K562 (cell line): Measurements from ENCODE around the gene LNX2. TPM values are rescaled to one million over a fixed set of nuclear protein-coding genes. Genes with fewer than 3 reads are reported as not detected.

Source experiments
- ATAC-seq: fragments of 200-7000 bp; cut with Tn5 transposase; 3 replicates; pipeline ENCODE4 v1.9.1; 2020; ENCODE audit warnings: moderate library complexity
- BruUV-seq: library from RNA; stranded (reverse); fragments of 400-500 nt; replicated peaks from 2 replicates; lab custom pipeline; 2021; lab: Mats Ljungman, UMichigan
- CTCF ChIA-PET: fragments of 300-600 bp; formaldehyde crosslinking; extraction: SDS; loops from one replicate; lab custom pipeline; 2021; ENCODE audit warnings: low intra/inter-chr PET ratio; lab: Yijun Ruan, JAX
- POLR2A ChIA-PET: fragments of 300-600, 350-650 bp; sonication (Branson Sonifier 250); formaldehyde crosslinking; extraction: SDS; loops from one replicate; lab custom pipeline; 2021; ENCODE audit warnings: antibody characterized with exemption, inconsistent platforms; lab: Yijun Ruan, JAX
- DNase-seq, 4 experiments: peaks; one replicate each; pipeline versions ENCODE4 v3.0.0 to v3.0.0-alpha.2; 2011 to 2018; ENCODE audit warnings: low spot score in 3 of 4, mixed read lengths in 3 of 4; ENCODE audit errors: extremely low read depth in 1 of 4
- FAIRE-seq: peaks from 2 replicates; lab custom pipeline; 2011; peaks lifted over from hg19 to GRCh38; lab: Jason Lieb, UNC
- H2AFZ ChIP-seq: 2 replicates; pipeline ENCODE4 v1.6.0; 2011; ENCODE audit warnings: low read depth, low read length, control low read depth, inconsistent platforms
- H3K27ac ChIP-seq: fragments of 200-600 bp; 3 replicates; pipeline ENCODE4 v1.8.0; 2011; ENCODE audit warnings: low read depth, mild to moderate bottlenecking, control low read depth, inconsistent platforms, low read length, moderate library complexity, mixed read lengths; ENCODE audit errors: extremely low read depth
- H3K27me3 ChIP-seq, 2 experiments: fragments of 300-600 bp in 1 of 2; 2 replicates in 1 of 2; 3 replicates in 1 of 2; pipeline versions ENCODE4 v1.6.0 to v1.8.0; 2011; ENCODE audit warnings: inconsistent platforms in 2 of 2, low read length in 2 of 2, mild to moderate bottlenecking in 1 of 2, mixed read lengths in 1 of 2, moderate library complexity in 1 of 2; ENCODE audit not compliant: control insufficient read depth in 2 of 2, insufficient read depth in 2 of 2
- H3K36me3 ChIP-seq: fragments of 300-600 bp; 3 replicates; pipeline ENCODE4 v1.8.0; 2011; ENCODE audit warnings: mild to moderate bottlenecking, low read length, inconsistent platforms; ENCODE audit not compliant: control insufficient read depth, insufficient read depth
- H3K4me1 ChIP-seq, 2 experiments: fragments of 200-600 bp in 1 of 2; replicated peaks in 1 of 2; 2 replicates in 1 of 2; 3 replicates in 1 of 2; pipeline versions ENCODE4 v1.5.1 to v1.8.0; 2011; ENCODE audit warnings: inconsistent platforms in 2 of 2, low read length in 2 of 2, mild to moderate bottlenecking in 1 of 2, mixed read lengths in 1 of 2, moderate library complexity in 1 of 2; ENCODE audit not compliant: control insufficient read depth in 2 of 2, insufficient read depth in 2 of 2
- H3K4me2 ChIP-seq: 2 replicates; pipeline ENCODE4 v1.6.1; 2011; ENCODE audit warnings: low read length, control low read depth, inconsistent platforms, mixed read lengths; ENCODE audit not compliant: insufficient read depth
- H3K4me3 ChIP-seq: fragments of 200-600 bp; sonication (generic), shearing (Covaris generic); 2 replicates; pipeline ENCODE4 v1.5.1; 2016; ENCODE audit warnings: control low read depth, inconsistent platforms
- H3K79me2 ChIP-seq: fragments of 200-600 bp; 3 replicates; pipeline ENCODE4 v1.8.0; 2011; ENCODE audit warnings: low read length, inconsistent platforms; ENCODE audit not compliant: control insufficient read depth, insufficient read depth
- H3K9ac ChIP-seq, 2 experiments: 2 replicates each; pipeline versions ENCODE4 v1.6.0 to v1.6.1; 2011; ENCODE audit warnings: low read depth in 2 of 2, low read length in 2 of 2, control low read depth in 1 of 2, inconsistent platforms in 1 of 2, mild to moderate bottlenecking in 1 of 2, mixed read lengths in 1 of 2; ENCODE audit not compliant: insufficient read depth in 1 of 2
- H3K9me1 ChIP-seq: one replicate; pipeline ENCODE4 v1.6.0; 2011; ENCODE audit warnings: inconsistent platforms, mild to moderate bottlenecking, low read length, moderate library complexity; ENCODE audit not compliant: control insufficient read depth, insufficient read depth
- H3K9me3 ChIP-seq: replicated peaks from 2 replicates; pipeline ENCODE4 v1.5.1; 2011; ENCODE audit warnings: low read depth, low read length, inconsistent platforms; ENCODE audit not compliant: control insufficient read depth, insufficient read depth
- H4K20me1 ChIP-seq: replicated peaks from 2 replicates; pipeline ENCODE4 v1.6.1; 2011; ENCODE audit warnings: low read length, inconsistent platforms, mixed read lengths; ENCODE audit not compliant: control insufficient read depth, insufficient read depth
- ARID1B ChIP-seq: fragments of 450-650 bp; IDR thresholded peaks from 2 replicates; pipeline ENCODE4 v1.6.1; 2016; ENCODE audit warnings: antibody characterized with exemption, mild to moderate bottlenecking, inconsistent platforms
- CLOCK ChIP-seq: fragments of 250-450 bp; sonication (Bioruptor Pico); IDR thresholded peaks from 2 replicates; pipeline ENCODE4 v1.4.0; 2020; ENCODE audit warnings: mild to moderate bottlenecking, moderate library complexity, borderline replicate concordance
- FOXO4 ChIP-seq: fragments of 450-650 bp; formaldehyde crosslinking; IDR thresholded peaks from 2 replicates; pipeline ENCODE4 v1.4.0; 2020; ENCODE audit warnings: mild to moderate bottlenecking, moderate library complexity
- GTF2A2 ChIP-seq: IDR thresholded peaks from 2 replicates; pipeline ENCODE4 v1.6.1; 2016; ENCODE audit warnings: mild to moderate bottlenecking, missing genetic modification characterization, missing compliant biosample characterization
- MCM3 ChIP-seq: fragments of 450-650 bp; IDR thresholded peaks from 2 replicates; pipeline ENCODE4 v1.6.1; 2016
- SMAD4 ChIP-seq: fragments of 250-450 bp; sonication (Bioruptor Pico); conservative IDR thresholded peaks from 2 replicates; pipeline ENCODE4 v1.8.0; 2021; ENCODE audit warnings: inconsistent platforms, mild to moderate bottlenecking, moderate library complexity
- SP1 ChIP-seq: sonication (generic); formaldehyde crosslinking; IDR thresholded peaks from 2 replicates; pipeline ENCODE4 v1.8.1; 2022; ENCODE audit warnings: mild to moderate bottlenecking, missing genetic modification reagents
- SREBF2 ChIP-seq: sonication (generic); formaldehyde crosslinking; IDR thresholded peaks from 2 replicates; pipeline ENCODE4 v1.4.0; 2020; ENCODE audit warnings: mild to moderate bottlenecking, missing genetic modification reagents
- ZBTB49 ChIP-seq: sonication (generic); formaldehyde crosslinking; IDR thresholded peaks from 2 replicates; pipeline ENCODE4 v1.8.0; 2022; ENCODE audit warnings: missing genetic modification reagents, mild to moderate bottlenecking, borderline replicate concordance
- ZHX1 ChIP-seq: fragments of 150-350 bp; conservative IDR thresholded peaks from 2 replicates; pipeline ENCODE4 v1.6.1; 2014; ENCODE audit warnings: low read length
- ZNF217 ChIP-seq: sonication (generic); formaldehyde crosslinking; IDR thresholded peaks from 2 replicates; pipeline ENCODE4 v1.8.0; 2022; ENCODE audit warnings: mild to moderate bottlenecking, missing genetic modification reagents
- ZNF253 ChIP-seq: fragments of 250-450 bp; sonication (Bioruptor Pico); conservative IDR thresholded peaks from 2 replicates; pipeline ENCODE4 v1.6.1; 2021; ENCODE audit warnings: mild to moderate bottlenecking
- WGBS: fragments of 100-300 bp; shearing (Covaris generic); methylation state at CpG from one replicate; pipeline ENCODE4 v1.1.6; 2016; ENCODE audit warnings: low coverage, mixed read lengths; ENCODE audit not compliant: insufficient coverage; ENCODE audit errors: missing lambda C conversion rate; 5-methylcytosine and 5-hydroxymethylcytosine counted together
- in situ Hi-C: fragments of 300-500 bp; cut with MboI; formaldehyde crosslinking; loops from 4 replicates; pipeline ENCODE4 v1.15.0; 2018; ENCODE audit warnings: inconsistent platforms, mixed read lengths
- intact Hi-C: fragments of 100-400 bp; cut with micrococcal nuclease; formaldehyde crosslinking; loops from 2 replicates; pipeline ENCODE4 v1.14.2; 2022
- polyA plus RNA-seq, 8 experiments: library from polyadenylated mRNA; depleted of rRNA in 4 of 8; stranded (reverse) in 5 of 8; unstranded in 3 of 8; fragments of >200 nt; fragmentation: Nextera tagmentation in 2 of 8; fragmentation: Illumina TruSeq in 1 of 8; extraction: Ambion mirVana in 2 of 8; extraction: Trizol in 1 of 8; gene quantifications; 2 replicates each; pipeline versions ENCODE4 v1.2.1 to v1.2.3, GENCODE V29; 2011 to 2014; ENCODE audit warnings: inconsistent platforms in 1 of 8, missing spikeins in 1 of 8
- total RNA-seq, 7 experiments: library from RNA; depleted of rRNA in 6 of 7; stranded (reverse); fragments of >200 nt in 6 of 7; fragmentation: Illumina TruSeq in 2 of 7; extraction: Trizol in 2 of 7; gene quantifications; 2 replicates each; pipeline versions ENCODE4 v1.2.1 to v1.2.3, GENCODE V29; 2011 to 2021; ENCODE audit warnings: low replicate concordance in 1 of 7

Gene LNX2
- total and polyA plus RNA-seq, 9 of the 15 experiments (the other 6 are each of a cell fraction or from before 2014, with no cell fraction given): 1.5 to 5.5 (median 4.0) TPM

- TF ChIP-seq SP1 (CRISPR knock-in tag) (no peak), SREBF2 (no peak), ZNF217 (CRISPR knock-in tag) (no peak), ZHX1 (no peak), GTF2A2 (no peak), SMAD4 (CRISPR knock-in tag) (no peak), FOXO4 (CRISPR knock-in tag) (no peak)
Measured at GRCh38 chr13:27638521-27638920, 18.2 kb upstream of the LNX2 start (continued).

GRCh38 chr13:27638001-27638400, 17.7 kb upstream of the LNX2 start:
- Histone ChIP-seq H3K27ac (no peak overlapping the region), H3K4me2 (no peak overlapping the region), H3K9me1 (no peaks in the 10 kb centered on the region), H3K79me2 (peaks cover 13% of the 10 kb centered on the region; the same call in 2 of the 3 replicates), H3K9me3 (no peaks in the 10 kb centered on the region), H2AFZ (no peak overlapping the region), H3K4me1 (peaks cover 0 to 3% of the 10 kb centered on the region in 2 experiments; a peak in 3 of 5 replicates), H3K4me3 (no peak overlapping the region), H3K36me3 (peaks cover 4% of the 10 kb centered on the region; the same call in 1 of the 3 replicates), H3K9ac (no peak overlapping the region), H3K27me3 (no peaks in the 10 kb centered on the region), H4K20me1 (no peaks in the 10 kb centered on the region)
- peak; percentile 63 for ATAC-seq
- ChIA-PET POLR2A (interaction anchor here (0.5 to 1.5 kb wide), 2 partner anchors 10 to 357 kb away, joined by 4 to 5 read pairs; no protein-coding TSS in a partner anchor), CTCF (no interaction called here)
- DNase-seq: no peak
- no TSS peak for BruUV-seq
- 44% methylated on average over 1 of the region's 1 CpG for WGBS
- in situ Hi-C loops (no loop called here), intact Hi-C loops (no loop called here)
- FAIRE-seq: no peak
- TF ChIP-seq MCM3 (no peak), CLOCK (CRISPR knock-in tag) (no peak), ZBTB49 (CRISPR knock-in tag) (no peak), ARID1B (no peak), ZNF253 (no peak)
